Adrenal gland (tissue), 12 donors: ENCODE data around the gene UBALD2. TPM values are rescaled to one million over a fixed set of nuclear protein-coding genes. Genes with fewer than 3 reads are reported as not detected.

ENCODE experiments used
- DNase-seq, 7 donors: peaks; one replicate each; pipeline ENCODE4 v3.0.0-alpha.2; 2019 to 2020
- H3K27ac ChIP-seq, 5 donors: fragments of 200-600 bp; sonication (generic) in 4 of 5; 1 replicate in 3 of 5; 2 replicates in 2 of 5; pipeline versions ENCODE4 v1.5.1 to v1.8.0; 2016 to 2020; ENCODE audit warnings: mild to moderate bottlenecking in 1 of 5
- H3K27me3 ChIP-seq: fragments of 200-600 bp; 2 replicates; pipeline ENCODE4 v1.8.0; 2021
- H3K36me3 ChIP-seq, 2 donors: fragments of 200-600 bp; replicated peaks in 1 of 2; 1 replicate in 1 of 2; 2 replicates in 1 of 2; pipeline versions ENCODE4 v1.5.1 to v1.8.0; 2018 to 2022
- H3K4me1 ChIP-seq, 2 donors: fragments of 200-600 bp; replicated peaks in 1 of 2; 1 replicate in 1 of 2; 2 replicates in 1 of 2; pipeline versions ENCODE4 v1.5.1 to v1.8.0; 2018 to 2021
- H3K4me3 ChIP-seq, 4 donors: fragments of 200-600 bp; sonication (generic) in 3 of 4; one replicate each; pipeline ENCODE4 v1.5.1; 2016 to 2018
- H3K9me3 ChIP-seq, 3 donors: fragments of 200-600 bp; sonication (generic) in 1 of 3; replicated peaks in 1 of 3; 1 replicate in 2 of 3; 2 replicates in 1 of 3; pipeline versions ENCODE4 v1.5.1 to v1.8.0; 2016 to 2021
- CTCF ChIP-seq, 6 experiments: fragments of 450-650 bp in 4 of 6; fragments of 200-600 bp in 2 of 6; sonication (generic) in 1 of 6; IDR thresholded peaks; 1 replicate in 5 of 6; 2 replicates in 1 of 6; pipeline versions ENCODE4 v1.5.1 to v1.8.0; 2016 to 2021; ENCODE audit warnings: antibody characterized with exemption in 6 of 6, mild to moderate bottlenecking in 2 of 6, moderate library complexity in 1 of 6
- POLR2A ChIP-seq, 2 donors: fragments of 450-650 bp; IDR thresholded peaks; one replicate each; pipeline ENCODE4 v1.6.1; 2017; ENCODE audit warnings: antibody characterized with exemption in 2 of 2, mild to moderate bottlenecking in 2 of 2, moderate library complexity in 1 of 2
- WGBS, 4 donors: extraction: QIAGEN DNeasy Blood & Tissue Kit in 2 of 4; methylation state at CpG; one replicate each; pipeline versions ENCODE4 v1.1.5 to v1.1.7; 2013 to 2017; 5-methylcytosine and 5-hydroxymethylcytosine counted together
- intact Hi-C, 2 donors: fragments of 100-400 bp; cut with DNase I; formaldehyde crosslinking; loops; one replicate each; pipeline versions ENCODE4 v1.14.1 to v1.15.0; 2022 to 2023
- polyA plus RNA-seq, 3 donors: library from polyadenylated mRNA; stranded (reverse); fragments of 200-250 nt in 2 of 3; fragments of 350-450 nt in 1 of 3; fragmentation: Illumina TruSeq in 1 of 3; extraction: RNeasy Lipid Tissue Mini Kit (QIAGEN cat#74804) in 1 of 3; gene quantifications; one replicate each; pipeline ENCODE4 v1.2.3, GENCODE V29; 2013 to 2014
- total RNA-seq, 9 donors: library from RNA; depleted of rRNA in 4 of 9; stranded (reverse); fragments of >200 nt in 4 of 9; fragments of 120-200 nt in 1 of 9; fragmentation: NEBNext Ultra II Directional in 1 of 9; extraction: Animal tissue kit (Norgen Biotek cat#: 25700) in 1 of 9; gene quantifications; one replicate each; pipeline versions ENCODE4 v1.1.0 to v1.2.4, GENCODE V29; 2013 to 2023
- donor health status: healthy with polysubstance abuse.
- donor health status: Bipolar disorder and iron deficiency.
- donor health status: DM: yes; HTN: yes; CAD: no.
- donor health status: DM: no; HTN: no; CAD: no.
- donor health status: DM: no; HTN: no; CAD: no.
- donor health status: DM: yes; HTN: yes; CAD: no.

Gene UBALD2
- total and polyA plus RNA-seq, 12 donors: 5.2 to 71.2 (median 14.3) TPM

DNA sequence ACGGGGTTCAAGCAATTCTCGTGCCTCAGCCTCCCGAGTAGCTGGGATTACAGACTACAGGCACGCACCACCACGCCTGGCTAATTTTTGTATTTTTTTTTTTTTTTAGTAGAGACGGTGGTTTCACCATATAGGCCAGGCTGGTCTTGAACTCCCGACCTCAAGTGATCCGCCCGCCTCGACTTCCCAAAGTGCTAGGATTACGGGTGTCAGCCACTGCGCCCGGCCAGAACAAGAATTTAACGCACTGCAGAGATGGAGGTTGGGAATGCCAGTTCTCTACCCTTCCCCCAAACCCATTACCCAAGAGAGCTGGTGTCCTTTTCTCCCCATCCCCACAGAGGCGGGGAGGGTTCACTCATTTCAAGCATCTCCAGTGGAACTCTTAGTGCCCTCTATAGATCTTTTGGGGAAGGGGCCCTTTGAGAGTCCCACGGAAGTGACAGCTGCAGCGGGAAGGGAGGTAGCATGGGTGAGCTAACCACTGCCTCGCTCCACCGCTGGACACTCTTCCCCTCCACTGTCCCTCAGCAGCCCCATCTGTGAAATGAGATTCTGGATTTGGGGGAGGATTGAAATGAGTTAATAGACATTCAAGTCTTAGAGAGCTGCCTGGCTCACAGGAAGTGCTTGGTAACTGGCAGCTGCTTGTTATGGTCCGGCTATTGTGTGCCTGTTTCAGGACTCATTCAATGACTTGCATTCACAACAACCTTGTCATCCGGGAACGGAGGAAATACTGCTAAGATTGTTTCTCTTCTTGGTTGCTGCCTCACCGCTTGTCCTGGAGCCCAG is 3.5 kb upstream of the UBALD2 start:
- peaks cover 12 to 19% of the 10 kb centered on the region in 2 donors for H3K4me1 ChIP-seq
- no peak overlapping the region for H3K27ac ChIP-seq
- intact Hi-C loops: no loop called here
- H3K4me3 ChIP-seq: no peak overlapping the region
- 79 to 88% (median 84%) methylated on average over 22 to 23 of the region's 23 CpGs for WGBS, 4 donors
- no peak for DNase-seq
- H3K36me3 ChIP-seq: no peaks in the 10 kb centered on the region
- H3K9me3 ChIP-seq: no peaks in the 10 kb centered on the region
- TF ChIP-seq CTCF (IDR thresholded peaks at IDR 0.05) (no peak), POLR2A (IDR thresholded peaks at IDR 0.05) (no peak)
- H3K27me3 ChIP-seq: no peaks in the 10 kb centered on the region

- H3K4me3 ChIP-seq: no peak overlapping the region
- intact Hi-C loops: no loop called here
- peaks cover 17 to 31% of the 10 kb centered on the region in 2 donors for H3K4me1 ChIP-seq
- H3K9me3 ChIP-seq: no peaks in the 10 kb centered on the region
- DNase-seq: no peak
- H3K27me3 ChIP-seq: no peaks in the 10 kb centered on the region
- WGBS, 4 donors: 62 to 73% (median 65%) methylated on average over 9 of the region's 9 CpGs
- H3K36me3 ChIP-seq: no peaks in the 10 kb centered on the region
- no peak for TF ChIP-seq CTCF (IDR thresholded peaks at IDR 0.05)
- TF ChIP-seq POLR2A (IDR thresholded peaks at IDR 0.05): no peak
- H3K27ac ChIP-seq: no peak overlapping the region
Measured at GRCh38 chr17:76262732-76263344, 2.3 kb upstream of the UBALD2 start.

DNA sequence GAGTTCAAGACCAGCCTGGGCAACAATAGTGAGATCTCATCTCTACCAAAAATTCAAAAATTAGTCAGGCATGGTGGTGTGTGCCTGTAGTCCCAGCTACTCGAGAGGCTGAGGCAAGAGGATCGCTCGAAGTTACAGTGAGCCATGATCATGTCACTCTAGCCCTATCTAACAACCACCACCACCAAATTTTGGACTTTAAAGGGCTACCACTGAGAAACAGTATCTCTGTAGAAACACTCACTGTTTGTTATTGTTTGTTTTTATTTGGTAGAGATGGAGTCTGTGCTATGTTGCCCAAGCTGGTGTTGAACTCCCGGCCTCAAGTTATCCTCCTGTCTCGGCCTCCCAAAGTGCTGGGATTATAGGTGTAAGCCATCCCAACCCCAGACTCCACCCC is 1.3 kb upstream of the UBALD2 start:
- 93 to 95% (median 95%) methylated on average over 2 to 5 of the region's 5 CpGs for WGBS, 4 donors
- H3K9me3 ChIP-seq: no peaks in the 10 kb centered on the region
- no peaks in the 10 kb centered on the region for H3K27me3 ChIP-seq
- no peak for DNase-seq
- H3K4me3 ChIP-seq: no peak overlapping the region
- no peaks in the 10 kb centered on the region for H3K36me3 ChIP-seq
- intact Hi-C loops: no loop called here
- H3K4me1 ChIP-seq: peaks cover 17 to 40% of the 10 kb centered on the region in 2 donors
- peak overlapping the region in 2 of 5 donors; percentile 47 to 82 for H3K27ac ChIP-seq
- TF ChIP-seq CTCF (IDR thresholded peaks at IDR 0.05) (no peak), POLR2A (IDR thresholded peaks at IDR 0.05) (no peak)

DNA sequence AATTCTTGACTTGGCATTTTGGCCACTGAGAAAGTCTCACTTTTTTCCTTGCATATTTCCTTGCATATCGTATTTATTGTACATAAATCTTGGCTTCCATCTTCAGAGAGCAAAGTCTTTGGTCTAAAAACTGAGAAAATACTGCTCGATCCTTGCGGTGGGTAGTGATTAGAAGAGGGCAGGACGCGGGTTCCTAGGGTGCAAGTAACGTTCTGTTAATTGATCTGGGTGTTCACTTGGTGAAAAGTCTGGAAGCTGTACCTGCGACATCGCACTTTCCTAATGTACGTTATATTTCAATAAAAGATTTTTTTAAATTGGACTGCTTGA is 758 bp upstream of the UBALD2 start:
- no peaks in the 10 kb centered on the region for H3K9me3 ChIP-seq
- no peak for DNase-seq
- peaks cover 17 to 40% of the 10 kb centered on the region in 2 donors for H3K4me1 ChIP-seq
- 38 to 44% (median 41%) methylated on average over 9 of the region's 9 CpGs for WGBS, 4 donors
- H3K27me3 ChIP-seq: no peaks in the 10 kb centered on the region
- intact Hi-C loops: no loop called here
- H3K36me3 ChIP-seq: no peaks in the 10 kb centered on the region
- H3K27ac ChIP-seq: peak overlapping the region; percentile 52 to 82 (median 69)
- TF ChIP-seq CTCF (IDR thresholded peaks at IDR 0.05): no peak
- TF ChIP-seq POLR2A (IDR thresholded peaks at IDR 0.05): no peak
- H3K4me3 ChIP-seq: peak overlapping the region in 1 of 4 donors; percentile 3
